K562 (cell line): ENCODE data around the gene SLC2A6. TPM values are rescaled to one million over a fixed set of nuclear protein-coding genes. Genes with fewer than 3 reads are reported as not detected.

Source experiments
- ATAC-seq: fragments of 200-7000 bp; cut with Tn5 transposase; 3 replicates; pipeline ENCODE4 v1.9.1; 2020; ENCODE audit warnings: moderate library complexity
- BruUV-seq: library from RNA; stranded (reverse); fragments of 400-500 nt; replicated peaks from 2 replicates; lab custom pipeline; 2021; lab: Mats Ljungman, UMichigan
- CTCF ChIA-PET: fragments of 300-600 bp; formaldehyde crosslinking; extraction: SDS; loops from one replicate; lab custom pipeline; 2021; ENCODE audit warnings: low intra/inter-chr PET ratio; lab: Yijun Ruan, JAX
- POLR2A ChIA-PET: fragments of 300-600, 350-650 bp; sonication (Branson Sonifier 250); formaldehyde crosslinking; extraction: SDS; loops from one replicate; lab custom pipeline; 2021; ENCODE audit warnings: antibody characterized with exemption, inconsistent platforms; lab: Yijun Ruan, JAX
- DNase-seq, 4 experiments: peaks; one replicate each; pipeline versions ENCODE4 v3.0.0 to v3.0.0-alpha.2; 2011 to 2018; ENCODE audit warnings: low spot score in 3 of 4, mixed read lengths in 3 of 4; ENCODE audit errors: extremely low read depth in 1 of 4
- FAIRE-seq: peaks from 2 replicates; lab custom pipeline; 2011; peaks lifted over from hg19 to GRCh38; lab: Jason Lieb, UNC
- H2AFZ ChIP-seq: 2 replicates; pipeline ENCODE4 v1.6.0; 2011; ENCODE audit warnings: low read depth, low read length, control low read depth, inconsistent platforms
- H3K27ac ChIP-seq: fragments of 200-600 bp; 3 replicates; pipeline ENCODE4 v1.8.0; 2011; ENCODE audit warnings: low read depth, mild to moderate bottlenecking, control low read depth, inconsistent platforms, low read length, moderate library complexity, mixed read lengths; ENCODE audit errors: extremely low read depth
- H3K27me3 ChIP-seq, 2 experiments: fragments of 300-600 bp in 1 of 2; 2 replicates in 1 of 2; 3 replicates in 1 of 2; pipeline versions ENCODE4 v1.6.0 to v1.8.0; 2011; ENCODE audit warnings: inconsistent platforms in 2 of 2, low read length in 2 of 2, mild to moderate bottlenecking in 1 of 2, mixed read lengths in 1 of 2, moderate library complexity in 1 of 2; ENCODE audit not compliant: control insufficient read depth in 2 of 2, insufficient read depth in 2 of 2
- H3K36me3 ChIP-seq: fragments of 300-600 bp; 3 replicates; pipeline ENCODE4 v1.8.0; 2011; ENCODE audit warnings: mild to moderate bottlenecking, low read length, inconsistent platforms; ENCODE audit not compliant: control insufficient read depth, insufficient read depth
- H3K4me1 ChIP-seq, 2 experiments: fragments of 200-600 bp in 1 of 2; replicated peaks in 1 of 2; 2 replicates in 1 of 2; 3 replicates in 1 of 2; pipeline versions ENCODE4 v1.5.1 to v1.8.0; 2011; ENCODE audit warnings: inconsistent platforms in 2 of 2, low read length in 2 of 2, mild to moderate bottlenecking in 1 of 2, mixed read lengths in 1 of 2, moderate library complexity in 1 of 2; ENCODE audit not compliant: control insufficient read depth in 2 of 2, insufficient read depth in 2 of 2
- H3K4me2 ChIP-seq: 2 replicates; pipeline ENCODE4 v1.6.1; 2011; ENCODE audit warnings: low read length, control low read depth, inconsistent platforms, mixed read lengths; ENCODE audit not compliant: insufficient read depth
- H3K4me3 ChIP-seq: fragments of 200-600 bp; sonication (generic), shearing (Covaris generic); 2 replicates; pipeline ENCODE4 v1.5.1; 2016; ENCODE audit warnings: control low read depth, inconsistent platforms
- H3K79me2 ChIP-seq: fragments of 200-600 bp; 3 replicates; pipeline ENCODE4 v1.8.0; 2011; ENCODE audit warnings: low read length, inconsistent platforms; ENCODE audit not compliant: control insufficient read depth, insufficient read depth
- H3K9ac ChIP-seq, 2 experiments: 2 replicates each; pipeline versions ENCODE4 v1.6.0 to v1.6.1; 2011; ENCODE audit warnings: low read depth in 2 of 2, low read length in 2 of 2, control low read depth in 1 of 2, inconsistent platforms in 1 of 2, mild to moderate bottlenecking in 1 of 2, mixed read lengths in 1 of 2; ENCODE audit not compliant: insufficient read depth in 1 of 2
- H3K9me1 ChIP-seq: one replicate; pipeline ENCODE4 v1.6.0; 2011; ENCODE audit warnings: inconsistent platforms, mild to moderate bottlenecking, low read length, moderate library complexity; ENCODE audit not compliant: control insufficient read depth, insufficient read depth
- H3K9me3 ChIP-seq: replicated peaks from 2 replicates; pipeline ENCODE4 v1.5.1; 2011; ENCODE audit warnings: low read depth, low read length, inconsistent platforms; ENCODE audit not compliant: control insufficient read depth, insufficient read depth
- H4K20me1 ChIP-seq: replicated peaks from 2 replicates; pipeline ENCODE4 v1.6.1; 2011; ENCODE audit warnings: low read length, inconsistent platforms, mixed read lengths; ENCODE audit not compliant: control insufficient read depth, insufficient read depth
- BCOR ChIP-seq: fragments of 450-650 bp; IDR thresholded peaks from 2 replicates; pipeline ENCODE4 v1.6.1; 2016
- CTCF ChIP-seq, 3 experiments: IDR thresholded peaks in 2 of 3; conservative IDR thresholded peaks in 1 of 3; 2 replicates each; pipeline ENCODE4 v1.5.1; 2011 to 2012; ENCODE audit warnings: low read length in 3 of 3, mild to moderate bottlenecking in 3 of 3, control low read depth in 2 of 3, improper control_type of control experiment in 1 of 3, inconsistent platforms in 1 of 3, low read depth in 1 of 3, mixed read lengths in 1 of 3, moderate library complexity in 1 of 3; ENCODE audit not compliant: insufficient read depth in 2 of 3
- HDGF ChIP-seq: fragments of 450-650 bp; IDR thresholded peaks from 2 replicates; pipeline ENCODE4 v1.6.1; 2016
- KDM1A ChIP-seq, 2 experiments: fragments of 450-650 bp; IDR thresholded peaks; 2 replicates each; pipeline ENCODE4 v1.6.1; 2016; ENCODE audit warnings: mild to moderate bottlenecking in 2 of 2
- MEF2A ChIP-seq: IDR thresholded peaks from 2 replicates; pipeline ENCODE4 v1.6.1; 2011; ENCODE audit warnings: low read depth, mild to moderate bottlenecking, low read length, moderate library complexity; ENCODE audit not compliant: control insufficient read depth
- RBM25 ChIP-seq: fragments of 200-400 bp; formaldehyde crosslinking; IDR thresholded peaks from 2 replicates; pipeline ENCODE4 v1.6.1; 2018; ENCODE audit warnings: low read length, low read depth, moderate library complexity; ENCODE audit not compliant: severe bottlenecking
- TEAD2 ChIP-seq: fragments of 450-650 bp; IDR thresholded peaks from 2 replicates; pipeline ENCODE4 v1.6.1; 2016; ENCODE audit warnings: missing genetic modification characterization, control low read depth, missing compliant biosample characterization
- ZFP36 ChIP-seq: fragments of 150-350 bp; IDR thresholded peaks from 2 replicates; pipeline ENCODE4 v1.6.1; 2018; ENCODE audit warnings: low read length, low read depth; ENCODE audit not compliant: partially characterized antibody
- ZNF436 ChIP-seq: fragments of 250-450, 450-650 bp; sonication (Bioruptor Pico); formaldehyde crosslinking; IDR thresholded peaks from 2 replicates; pipeline ENCODE4 v1.7.0; 2020; ENCODE audit warnings: mild to moderate bottlenecking
- ZNF507 ChIP-seq: conservative IDR thresholded peaks from 2 replicates; pipeline ENCODE4 v1.6.1; 2017; ENCODE audit warnings: missing genetic modification characterization, missing compliant biosample characterization
- WGBS: fragments of 100-300 bp; shearing (Covaris generic); methylation state at CpG from one replicate; pipeline ENCODE4 v1.1.6; 2016; ENCODE audit warnings: low coverage, mixed read lengths; ENCODE audit not compliant: insufficient coverage; ENCODE audit errors: missing lambda C conversion rate; 5-methylcytosine and 5-hydroxymethylcytosine counted together
- in situ Hi-C: fragments of 300-500 bp; cut with MboI; formaldehyde crosslinking; loops from 4 replicates; pipeline ENCODE4 v1.15.0; 2018; ENCODE audit warnings: inconsistent platforms, mixed read lengths
- intact Hi-C: fragments of 100-400 bp; cut with micrococcal nuclease; formaldehyde crosslinking; loops from 2 replicates; pipeline ENCODE4 v1.14.2; 2022
- polyA plus RNA-seq, 8 experiments: library from polyadenylated mRNA; depleted of rRNA in 4 of 8; stranded (reverse) in 5 of 8; unstranded in 3 of 8; fragments of >200 nt; fragmentation: Nextera tagmentation in 2 of 8; fragmentation: Illumina TruSeq in 1 of 8; extraction: Ambion mirVana in 2 of 8; extraction: Trizol in 1 of 8; gene quantifications; 2 replicates each; pipeline versions ENCODE4 v1.2.1 to v1.2.3, GENCODE V29; 2011 to 2014; ENCODE audit warnings: inconsistent platforms in 1 of 8, missing spikeins in 1 of 8
- total RNA-seq, 7 experiments: library from RNA; depleted of rRNA in 6 of 7; stranded (reverse); fragments of >200 nt in 6 of 7; fragmentation: Illumina TruSeq in 2 of 7; extraction: Trizol in 2 of 7; gene quantifications; 2 replicates each; pipeline versions ENCODE4 v1.2.1 to v1.2.3, GENCODE V29; 2011 to 2021; ENCODE audit warnings: low replicate concordance in 1 of 7
- TF ChIP-seq, protein P1 (sequence below): IDR thresholded peaks from 3 replicates; pipeline ENCODE4 v1.6.1; 2011; ENCODE audit warnings: borderline replicate concordance, mild to moderate bottlenecking, moderate library complexity; ENCODE audit not compliant: insufficient read length; ENCODE audit errors: extremely low read depth

SLC2A6 gene
- total and polyA plus RNA-seq, 9 of the 15 experiments (the other 6 are each of a cell fraction or from before 2014, with no cell fraction given) = 0.04 to 0.38 (median 0.09) TPM; not detected in 3

- H3K9ac ChIP-seq = no peak overlapping the region
- no peak overlapping the region for H3K4me3 ChIP-seq
- FAIRE-seq = no peak
- H3K4me1 ChIP-seq = peaks cover 0 to 22% of the 10 kb centered on the region in 2 experiments; a peak in 3 of 5 replicates
- TF ChIP-seq CTCF (IDR thresholded peaks at IDR 0.05 in 2 of 3, conservative IDR thresholded peaks at IDR 0.05 in 1 of 3; ENCODE audit: insufficient read depth in 2 of 3, low read depth in 1 of 3, low read length in 3 of 3) (peak; percentile 15 to 32 (median 25); a peak in 4 of 6 replicates), MEF2A (no peak)
- no peak overlapping the region for H3K27ac ChIP-seq
- H3K9me3 ChIP-seq = no peaks in the 10 kb centered on the region
- no peak overlapping the region for H3K4me2 ChIP-seq
- BruUV-seq = no TSS peak
- H4K20me1 ChIP-seq = 0 out of 2 replicates have a peak, but pooled peaks cover 3% of the 10 kb centered on the region
- H3K9me1 ChIP-seq = peaks cover 3% of the 10 kb centered on the region
- H3K79me2 ChIP-seq = no peaks in the 10 kb centered on the region
- ChIA-PET CTCF (no interaction called here), POLR2A (no interaction called here)
- peaks cover 21 to 48% of the 10 kb centered on the region in 2 experiments for H3K27me3 ChIP-seq
- ATAC-seq = no peak
- no peak overlapping the region for H2AFZ ChIP-seq
- no peaks in the 10 kb centered on the region for H3K36me3 ChIP-seq
- no peak for DNase-seq
- in situ Hi-C loops = no loop called here
- WGBS = 14% methylated on average over 11 of the region's 11 CpGs
- intact Hi-C loops = no loop called here
Measured at GRCh38 chr9:133433351-133433843, 45.5 kb downstream of the SLC2A6 start.

- DNase-seq = no peak
- CTCF ChIA-PET = no interaction called here
- no peaks in the 10 kb centered on the region for H4K20me1 ChIP-seq
- intact Hi-C loops = no loop called here
- no peak overlapping the region for H3K27ac ChIP-seq
- WGBS = 0% methylated on average over 1 of the region's 1 CpG
- H3K36me3 ChIP-seq = no peaks in the 10 kb centered on the region
- no peak for FAIRE-seq
- POLR2A ChIA-PET = interaction anchor here (0.6 kb wide), 1 partner anchor 32 kb away, joined by 5 read pairs; no protein-coding TSS in a partner anchor
- H3K4me1 ChIP-seq = peaks cover 4 to 26% of the 10 kb centered on the region in 2 experiments; a peak in 2 of 5 replicates
- no peak overlapping the region for H3K4me2 ChIP-seq
- no peak overlapping the region for H2AFZ ChIP-seq
- no peaks in the 10 kb centered on the region for H3K9me1 ChIP-seq
- ATAC-seq = no peak
- no TSS peak for BruUV-seq
- in situ Hi-C loops = no loop called here
- no peak overlapping the region for H3K4me3 ChIP-seq
- TF ChIP-seq HDGF = no peak
- TF ChIP-seq, protein P1, sequence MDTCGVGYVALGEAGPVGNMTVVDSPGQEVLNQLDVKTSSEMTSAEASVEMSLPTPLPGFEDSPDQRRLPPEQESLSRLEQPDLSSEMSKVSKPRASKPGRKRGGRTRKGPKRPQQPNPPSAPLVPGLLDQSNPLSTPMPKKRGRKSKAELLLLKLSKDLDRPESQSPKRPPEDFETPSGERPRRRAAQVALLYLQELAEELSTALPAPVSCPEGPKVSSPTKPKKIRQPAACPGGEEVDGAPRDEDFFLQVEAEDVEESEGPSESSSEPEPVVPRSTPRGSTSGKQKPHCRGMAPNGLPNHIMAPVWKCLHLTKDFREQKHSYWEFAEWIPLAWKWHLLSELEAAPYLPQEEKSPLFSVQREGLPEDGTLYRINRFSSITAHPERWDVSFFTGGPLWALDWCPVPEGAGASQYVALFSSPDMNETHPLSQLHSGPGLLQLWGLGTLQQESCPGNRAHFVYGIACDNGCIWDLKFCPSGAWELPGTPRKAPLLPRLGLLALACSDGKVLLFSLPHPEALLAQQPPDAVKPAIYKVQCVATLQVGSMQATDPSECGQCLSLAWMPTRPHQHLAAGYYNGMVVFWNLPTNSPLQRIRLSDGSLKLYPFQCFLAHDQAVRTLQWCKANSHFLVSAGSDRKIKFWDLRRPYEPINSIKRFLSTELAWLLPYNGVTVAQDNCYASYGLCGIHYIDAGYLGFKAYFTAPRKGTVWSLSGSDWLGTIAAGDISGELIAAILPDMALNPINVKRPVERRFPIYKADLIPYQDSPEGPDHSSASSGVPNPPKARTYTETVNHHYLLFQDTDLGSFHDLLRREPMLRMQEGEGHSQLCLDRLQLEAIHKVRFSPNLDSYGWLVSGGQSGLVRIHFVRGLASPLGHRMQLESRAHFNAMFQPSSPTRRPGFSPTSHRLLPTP = peak; percentile 19
- peak; percentile 90 for TF ChIP-seq ZNF436 (CRISPR knock-in tag)
- peak in 1 of 2 experiments; percentile 64; a peak in 1 of 4 replicates for TF ChIP-seq KDM1A (IDR thresholded peaks at IDR 0.05)
- TF ChIP-seq TEAD2 (tag) = no peak
- TF ChIP-seq RBM25 = peak; percentile 84
- TF ChIP-seq ZFP36 = peak; percentile 98
- TF ChIP-seq BCOR = peak; percentile 85
- TF ChIP-seq ZNF507 (tag) = no peak
- no peaks in the 10 kb centered on the region for H3K79me2 ChIP-seq
- H3K9ac ChIP-seq = no peak overlapping the region
- no peaks in the 10 kb centered on the region for H3K9me3 ChIP-seq
- peaks cover 25 to 43% of the 10 kb centered on the region in 2 experiments for H3K27me3 ChIP-seq
Measured at GRCh38 chr9:133430244-133430643, 48.7 kb downstream of the SLC2A6 start.
